ENCODE results near the gene CPSF4.
"Not testable (repeated sequence)": the region's sequence is repeated elsewhere in the genome, so short reads cannot be mapped to it uniquely, and the experiment has no call there.

- TF ChIP-seq CTCF, POLR2A, EP300 (IDR thresholded peaks at IDR 0.05): not testable (repeated sequence)
Measured at GRCh38 chr7:99431756-99432540, 6.8 kb upstream of the CPSF4 start.

Data from gastroesophageal sphincter (tissue), 3 donors.